Measurements from ENCODE around the gene PCDHGA10.
"Not testable (repeated sequence)": the region's sequence is repeated elsewhere in the genome, so short reads cannot be mapped to it uniquely, and the experiment has no call there.

Gene PCDHGA10

DNA sequence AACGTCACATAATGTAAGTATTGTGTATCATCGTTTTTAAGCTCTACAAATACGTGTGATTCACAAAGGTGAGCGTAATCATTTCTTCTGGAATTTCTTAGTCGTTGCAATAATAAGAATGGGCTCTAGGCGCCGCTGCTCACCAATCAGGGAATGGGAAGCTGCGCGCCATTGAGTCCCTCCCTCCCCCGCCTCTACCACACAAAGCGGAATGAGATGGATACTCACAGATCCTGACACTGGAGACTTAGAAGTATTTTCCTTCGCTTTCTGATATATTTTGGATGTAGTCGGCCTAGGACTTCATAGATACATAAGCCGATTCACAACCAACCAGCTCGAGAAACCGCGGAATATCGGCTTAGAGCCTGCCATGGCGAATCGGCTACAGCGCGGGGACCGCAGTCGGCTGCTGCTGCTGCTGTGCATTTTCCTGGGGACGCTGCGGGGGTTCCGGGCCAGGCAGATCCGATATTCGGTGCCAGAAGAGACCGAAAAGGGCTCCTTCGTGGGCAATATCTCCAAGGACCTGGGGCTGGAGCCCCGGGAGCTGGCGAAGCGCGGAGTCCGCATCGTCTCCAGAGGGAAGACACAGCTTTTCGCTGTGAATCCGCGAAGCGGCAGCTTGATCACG is 8.2 kb downstream of the PCDHGA10 start, which contains the start of gene PCDHGA11:
Gene PCDHGA11 (plus strand): TSS at position 197 of the 634 bp plus-strand sequence. CDS start 177 bp downstream, at position 374.
- no peak for DNase-seq (ENCODE audit: low read depth in 2 of 2, low spot score in 1 of 2)

DNA sequence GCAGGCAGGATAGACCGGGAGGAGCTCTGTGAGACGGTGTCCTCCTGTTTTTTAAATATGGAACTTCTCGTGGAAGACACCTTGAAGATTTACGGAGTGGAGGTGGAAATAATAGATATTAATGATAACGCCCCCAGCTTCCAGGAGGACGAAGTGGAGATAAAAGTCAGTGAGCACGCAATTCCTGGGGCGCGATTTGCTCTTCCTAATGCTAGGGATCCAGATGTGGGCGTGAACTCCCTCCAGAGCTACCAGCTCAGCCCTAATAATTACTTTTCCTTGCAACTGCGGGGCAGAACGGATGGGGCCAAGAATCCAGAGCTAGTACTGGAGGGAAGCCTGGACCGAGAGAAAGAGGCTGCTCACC is 8.7 kb downstream of the PCDHGA10 start:
- no peak for DNase-seq (ENCODE audit: low read depth in 2 of 2, low spot score in 1 of 2)

DNA sequence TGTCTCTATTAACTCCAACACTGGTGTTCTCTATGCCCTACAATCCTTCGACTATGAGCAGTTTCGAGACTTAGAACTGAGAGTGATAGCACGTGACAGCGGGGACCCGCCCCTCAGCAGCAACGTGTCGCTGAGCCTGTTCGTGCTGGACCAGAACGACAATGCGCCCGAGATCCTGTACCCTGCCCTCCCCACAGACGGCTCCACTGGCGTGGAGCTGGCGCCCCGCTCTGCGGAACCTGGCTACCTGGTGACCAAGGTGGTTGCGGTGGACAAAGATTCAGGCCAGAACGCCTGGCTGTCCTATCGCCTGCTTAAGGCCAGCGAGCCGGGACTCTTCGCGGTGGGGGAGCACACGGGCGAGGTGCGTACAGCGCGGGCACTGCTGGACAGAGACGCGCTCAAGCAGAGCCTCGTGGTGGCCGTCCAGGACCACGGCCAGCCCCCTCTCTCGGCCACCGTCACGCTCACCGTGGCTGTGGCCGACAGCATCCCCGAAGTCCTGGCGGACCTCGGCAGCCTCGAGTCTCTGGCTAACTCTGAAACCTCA is 10.0 kb downstream of the PCDHGA10 start:
- DNase-seq (ENCODE audit: low read depth in 2 of 2, low spot score in 1 of 2) = no peak

DNA sequence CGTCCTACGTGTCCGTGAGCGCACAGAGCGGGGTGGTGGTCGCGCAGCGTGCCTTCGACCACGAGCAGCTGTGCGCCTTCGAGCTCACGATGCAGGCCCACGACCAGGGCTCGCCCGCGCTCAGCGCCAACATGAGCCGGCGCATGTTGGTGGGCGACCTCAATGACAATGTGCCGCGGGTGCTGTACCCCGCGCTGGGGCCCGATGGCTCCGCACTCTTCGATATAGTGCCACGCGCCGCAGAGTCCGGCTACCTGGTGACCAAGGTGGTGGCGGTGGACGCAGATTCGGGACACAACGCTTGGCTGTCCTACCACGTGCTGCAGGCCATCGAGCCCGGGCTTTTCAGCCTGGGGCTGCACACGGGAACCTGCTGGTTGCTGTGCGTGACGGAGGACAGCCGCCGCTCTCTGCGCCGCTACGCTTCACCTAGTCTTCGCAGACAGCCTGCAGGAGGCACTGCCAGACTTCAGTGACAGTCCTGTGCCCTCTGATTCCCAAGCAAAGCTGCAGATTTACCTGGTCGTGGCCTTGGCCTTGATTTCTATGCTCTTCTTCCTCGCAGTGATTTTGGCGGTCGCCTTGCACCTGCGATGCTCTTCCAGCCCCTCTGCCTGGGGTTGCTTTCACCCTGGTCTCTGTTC is 15.1 kb downstream of the PCDHGA10 start:
- no peak for DNase-seq (ENCODE audit: low read depth in 2 of 2, low spot score in 1 of 2)

DNA sequence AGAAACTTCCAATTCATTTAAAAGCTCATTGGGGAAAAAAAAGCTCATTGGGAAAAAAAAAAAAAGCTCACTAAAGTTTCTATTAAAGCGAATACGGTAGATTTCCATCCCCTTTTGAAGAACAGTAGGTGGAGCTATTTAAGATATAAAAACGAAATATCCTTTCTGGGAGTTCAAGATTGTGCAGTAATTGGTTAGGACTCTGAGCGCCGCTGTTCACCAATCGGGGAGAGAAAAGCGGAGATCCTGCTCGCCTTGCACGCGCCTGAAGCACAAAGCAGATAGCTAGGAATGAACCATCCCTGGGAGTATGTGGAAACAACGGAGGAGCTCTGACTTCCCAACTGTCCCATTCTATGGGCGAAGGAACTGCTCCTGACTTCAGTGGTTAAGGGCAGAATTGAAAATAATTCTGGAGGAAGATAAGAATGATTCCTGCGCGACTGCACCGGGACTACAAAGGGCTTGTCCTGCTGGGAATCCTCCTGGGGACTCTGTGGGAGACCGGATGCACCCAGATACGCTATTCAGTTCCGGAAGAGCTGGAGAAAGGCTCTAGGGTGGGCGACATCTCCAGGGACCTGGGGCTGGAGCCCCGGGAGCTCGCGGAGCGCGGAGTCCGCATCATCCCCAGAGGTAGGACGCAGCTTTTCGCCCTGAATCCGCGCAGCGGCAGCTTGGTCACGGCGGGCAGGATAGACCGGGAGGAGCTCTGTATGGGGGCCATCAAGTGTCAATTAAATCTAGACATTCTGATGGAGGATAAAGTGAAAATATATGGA is 17.7 kb downstream of the PCDHGA10 start, which contains the start of gene PCDHGA12:
Gene PCDHGA12 (plus strand): TSS at position 176 of the 782 bp plus-strand sequence. CDS start 253 bp downstream, at position 429.
- DNase-seq (ENCODE audit: low read depth in 2 of 2, low spot score in 1 of 2) = no peak

DNA sequence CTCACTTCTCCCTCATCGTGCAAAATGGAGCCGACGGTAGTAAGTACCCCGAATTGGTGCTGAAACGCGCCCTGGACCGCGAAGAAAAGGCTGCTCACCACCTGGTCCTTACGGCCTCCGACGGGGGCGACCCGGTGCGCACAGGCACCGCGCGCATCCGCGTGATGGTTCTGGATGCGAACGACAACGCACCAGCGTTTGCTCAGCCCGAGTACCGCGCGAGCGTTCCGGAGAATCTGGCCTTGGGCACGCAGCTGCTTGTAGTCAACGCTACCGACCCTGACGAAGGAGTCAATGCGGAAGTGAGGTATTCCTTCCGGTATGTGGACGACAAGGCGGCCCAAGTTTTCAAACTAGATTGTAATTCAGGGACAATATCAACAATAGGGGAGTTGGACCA is 18.5 kb downstream of the PCDHGA10 start:
- no peak for DNase-seq (ENCODE audit: low read depth in 2 of 2, low spot score in 1 of 2)

DNA sequence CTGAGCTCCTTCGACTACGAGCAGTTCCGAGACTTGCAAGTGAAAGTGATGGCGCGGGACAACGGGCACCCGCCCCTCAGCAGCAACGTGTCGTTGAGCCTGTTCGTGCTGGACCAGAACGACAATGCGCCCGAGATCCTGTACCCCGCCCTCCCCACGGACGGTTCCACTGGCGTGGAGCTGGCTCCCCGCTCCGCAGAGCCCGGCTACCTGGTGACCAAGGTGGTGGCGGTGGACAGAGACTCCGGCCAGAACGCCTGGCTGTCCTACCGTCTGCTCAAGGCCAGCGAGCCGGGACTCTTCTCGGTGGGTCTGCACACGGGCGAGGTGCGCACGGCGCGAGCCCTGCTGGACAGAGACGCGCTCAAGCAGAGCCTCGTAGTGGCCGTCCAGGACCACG is 19.5 kb downstream of the PCDHGA10 start:
- DNase-seq (ENCODE audit: low read depth in 2 of 2, low spot score in 1 of 2) = not testable (repeated sequence)

DNA sequence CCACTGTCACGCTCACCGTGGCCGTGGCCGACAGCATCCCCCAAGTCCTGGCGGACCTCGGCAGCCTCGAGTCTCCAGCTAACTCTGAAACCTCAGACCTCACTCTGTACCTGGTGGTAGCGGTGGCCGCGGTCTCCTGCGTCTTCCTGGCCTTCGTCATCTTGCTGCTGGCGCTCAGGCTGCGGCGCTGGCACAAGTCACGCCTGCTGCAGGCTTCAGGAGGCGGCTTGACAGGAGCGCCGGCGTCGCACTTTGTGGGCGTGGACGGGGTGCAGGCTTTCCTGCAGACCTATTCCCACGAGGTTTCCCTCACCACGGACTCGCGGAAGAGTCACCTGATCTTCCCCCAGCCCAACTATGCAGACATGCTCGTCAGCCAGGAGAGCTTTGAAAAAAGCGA is 19.9 kb downstream of the PCDHGA10 start:
- DNase-seq (ENCODE audit: low read depth in 2 of 2, low spot score in 1 of 2) = not testable (repeated sequence)

DNA sequence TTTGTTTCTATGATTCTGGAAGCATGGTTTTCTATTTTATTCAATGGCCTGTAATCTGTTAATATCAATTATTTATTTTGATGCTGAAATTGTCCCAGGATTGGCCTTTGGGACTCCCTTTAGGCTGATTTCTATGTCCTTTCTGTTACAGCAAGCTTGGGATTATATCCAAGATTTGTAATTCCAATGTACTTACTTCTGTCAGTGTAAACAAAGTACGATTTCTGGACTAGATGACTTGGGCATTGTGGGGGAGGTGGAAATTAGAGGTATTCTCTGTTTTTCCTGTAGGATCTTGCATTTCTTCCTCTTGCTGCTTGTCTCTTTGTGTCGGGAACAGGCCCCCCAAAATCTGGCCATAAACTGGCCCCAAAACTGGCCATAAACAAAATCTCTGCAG is 21.2 kb downstream of the PCDHGA10 start:
- DNase-seq (ENCODE audit: low read depth in 2 of 2, low spot score in 1 of 2) = no peak

DNA sequence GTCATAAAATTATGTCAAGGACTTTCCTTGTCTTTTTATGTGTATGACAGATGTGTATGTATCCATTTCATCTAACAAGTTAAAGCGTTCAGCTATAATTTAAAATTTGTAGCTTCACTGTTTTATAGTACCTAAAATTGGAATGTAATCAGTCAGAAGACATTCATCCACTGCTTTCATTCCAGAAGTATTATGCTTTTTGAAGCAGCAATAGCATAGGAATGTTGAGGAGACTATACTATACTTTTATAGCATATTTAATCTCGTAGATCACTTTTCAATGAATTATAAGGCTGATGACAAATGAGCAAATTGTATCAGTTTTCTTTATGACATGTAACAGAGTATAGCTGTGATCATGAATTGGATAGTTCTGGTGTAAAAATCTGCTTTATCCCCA is 24.4 kb downstream of the PCDHGA10 start:
- no peak for DNase-seq (ENCODE audit: low read depth in 2 of 2, low spot score in 1 of 2)

DNA sequence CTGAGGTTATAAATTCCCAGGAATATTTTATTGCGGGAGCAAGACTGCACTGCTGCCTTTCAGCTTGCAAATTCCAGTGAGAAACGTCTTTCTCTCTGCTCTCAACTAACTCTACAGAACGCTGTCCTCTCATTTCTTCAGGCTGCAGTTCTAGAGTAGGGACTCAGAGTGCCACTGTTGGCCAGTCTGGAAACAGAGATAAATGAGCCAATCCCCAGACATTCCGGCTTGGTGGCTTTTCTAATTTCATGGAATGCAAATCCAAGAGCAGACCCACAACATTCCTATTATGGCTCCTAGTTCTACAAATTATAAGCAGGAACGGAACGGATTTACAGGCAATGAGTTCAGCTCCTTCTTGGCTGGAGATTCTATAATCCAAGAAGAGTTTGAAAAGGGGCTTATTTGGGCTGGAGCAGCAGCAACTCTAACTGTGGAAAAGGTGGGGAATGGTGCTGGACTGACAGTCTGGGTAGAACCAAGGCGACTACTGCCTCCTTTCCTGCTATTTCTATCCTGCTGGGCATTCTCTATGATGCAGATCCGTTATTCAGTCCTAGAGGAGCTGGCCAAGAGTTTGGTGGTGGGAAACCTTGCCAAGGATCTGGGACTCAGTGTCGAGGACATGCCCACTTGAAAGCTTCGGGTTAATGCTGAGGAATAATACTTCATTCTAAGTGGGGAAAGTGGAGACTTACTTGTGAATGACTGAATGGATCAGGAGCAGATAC is 26.8 kb downstream of the PCDHGA10 start:
- no peak for DNase-seq (ENCODE audit: low read depth in 2 of 2, low spot score in 1 of 2)

DNA sequence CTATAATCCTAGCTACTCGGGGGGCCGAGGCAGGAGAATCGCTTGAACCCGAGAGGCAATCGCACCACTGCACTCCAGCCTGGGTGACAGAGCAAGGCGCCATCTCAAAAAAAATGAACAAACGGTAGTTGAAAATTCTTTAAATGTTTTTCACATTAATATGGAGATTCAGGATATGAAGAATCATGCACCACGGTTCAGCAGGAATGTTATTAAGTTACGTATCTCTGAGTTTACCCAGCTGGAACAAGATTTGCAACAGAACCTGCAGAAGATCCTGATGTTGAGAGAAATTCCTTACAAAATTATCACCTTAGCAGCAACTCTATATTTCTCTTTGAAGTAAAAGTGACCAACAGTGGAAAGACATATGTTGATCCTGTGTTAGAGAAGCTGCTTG is 27.6 kb downstream of the PCDHGA10 start:
- DNase-seq (ENCODE audit: low read depth in 2 of 2, low spot score in 1 of 2) = no peak

DNA sequence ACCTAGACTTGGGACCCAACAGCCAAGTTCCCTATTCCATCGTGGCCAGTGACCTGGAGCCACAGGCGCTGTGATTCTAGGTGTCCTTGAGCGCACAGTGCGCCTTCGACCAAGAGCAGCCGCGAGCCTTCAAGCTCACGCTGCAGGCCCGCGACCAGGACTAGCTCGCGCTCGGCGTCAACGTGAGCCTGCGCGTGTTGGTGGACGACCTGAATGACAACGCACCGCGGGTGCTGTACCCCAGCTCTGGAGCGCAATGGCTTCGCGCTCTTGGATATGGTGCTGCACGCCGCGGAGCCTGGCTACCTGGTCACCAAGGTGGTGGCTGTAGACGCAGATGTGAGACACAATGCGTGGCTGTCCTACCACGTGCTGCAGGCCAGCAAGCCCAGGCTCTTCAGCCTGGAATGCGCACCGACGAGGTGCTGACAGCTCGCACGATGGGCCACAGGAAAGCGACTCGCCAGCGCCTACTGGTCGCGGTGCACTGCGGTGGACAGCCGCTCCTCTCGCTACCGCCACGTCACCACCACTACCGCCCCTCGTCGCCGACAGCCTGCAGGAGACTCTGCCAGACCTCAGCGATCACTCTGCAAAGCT is 28.9 kb downstream of the PCDHGA10 start:
- no peak for DNase-seq (ENCODE audit: low read depth in 2 of 2, low spot score in 1 of 2)

DNA sequence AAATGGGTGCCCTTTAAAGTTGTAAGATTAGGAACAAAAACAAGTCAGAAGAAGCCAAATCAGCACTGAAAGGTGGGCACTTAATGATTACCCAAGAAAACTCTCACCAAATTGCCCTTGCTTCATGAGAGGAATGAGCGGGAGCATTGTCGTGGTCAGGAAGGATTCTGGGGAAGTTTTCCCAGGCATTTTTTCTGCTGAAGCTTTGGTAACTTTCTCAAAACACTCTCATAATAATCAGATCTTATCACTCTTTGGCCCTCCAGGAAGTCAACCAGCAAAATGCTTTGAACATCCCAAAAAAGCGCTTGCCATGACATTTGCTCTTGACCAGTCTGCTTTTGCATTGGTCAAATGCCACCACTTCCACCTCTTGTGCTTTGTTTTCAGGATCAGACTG is 52.6 kb downstream of the PCDHGA10 start:
- DNase-seq (ENCODE audit: low read depth in 2 of 2, low spot score in 1 of 2) = no peak
